Activated naive CD4-positive, alpha-beta T cell (primary cell): ENCODE data around the gene SLC9A8.
"Not testable (repeated sequence)": the region's sequence is repeated elsewhere in the genome, so short reads cannot be mapped to it uniquely, and the experiment has no call there.

Source experiments
- DNase-seq, 4 experiments: peaks; one replicate each; lab custom pipeline; 2025; lab: John Stamatoyannopoulos, UW

The SLC9A8 gene

DNA sequence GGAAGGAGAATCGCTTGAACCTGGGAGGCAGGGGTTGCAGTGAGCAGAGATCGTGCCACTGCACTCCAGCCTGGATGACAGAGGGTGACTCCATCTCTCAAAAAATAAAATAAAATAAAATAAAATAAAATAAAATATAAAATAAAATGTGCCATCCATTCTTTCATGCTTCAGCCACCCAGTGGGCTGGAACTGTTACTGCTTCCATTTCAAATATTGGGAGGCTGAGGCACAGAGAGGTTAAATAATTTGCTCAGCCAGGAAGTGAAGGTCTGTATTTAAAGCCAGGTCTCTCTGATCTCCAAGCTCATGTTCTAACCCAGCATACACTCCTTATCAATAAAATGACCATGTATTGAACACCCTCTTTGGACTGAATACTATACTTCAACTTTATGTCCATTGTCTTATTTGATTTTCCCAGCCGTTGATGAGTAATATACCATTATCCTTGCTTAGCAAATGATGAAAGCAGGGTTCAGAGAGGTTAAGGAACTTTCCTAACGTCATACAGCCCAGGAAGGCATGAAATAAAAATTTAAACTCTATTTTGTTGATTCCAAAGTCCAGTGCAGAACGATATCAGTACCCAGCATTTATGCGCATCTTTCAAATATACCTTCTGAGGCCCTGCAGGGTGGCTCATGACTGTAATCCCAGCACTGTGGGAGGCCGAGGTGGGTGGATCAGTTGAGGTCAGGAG lies 25.8 kb upstream of the SLC9A8 start:
- no peak for DNase-seq

GRCh38 chr20:49787371-49788357 lies 25.0 kb upstream of the SLC9A8 start:
- no peak for DNase-seq

DNA sequence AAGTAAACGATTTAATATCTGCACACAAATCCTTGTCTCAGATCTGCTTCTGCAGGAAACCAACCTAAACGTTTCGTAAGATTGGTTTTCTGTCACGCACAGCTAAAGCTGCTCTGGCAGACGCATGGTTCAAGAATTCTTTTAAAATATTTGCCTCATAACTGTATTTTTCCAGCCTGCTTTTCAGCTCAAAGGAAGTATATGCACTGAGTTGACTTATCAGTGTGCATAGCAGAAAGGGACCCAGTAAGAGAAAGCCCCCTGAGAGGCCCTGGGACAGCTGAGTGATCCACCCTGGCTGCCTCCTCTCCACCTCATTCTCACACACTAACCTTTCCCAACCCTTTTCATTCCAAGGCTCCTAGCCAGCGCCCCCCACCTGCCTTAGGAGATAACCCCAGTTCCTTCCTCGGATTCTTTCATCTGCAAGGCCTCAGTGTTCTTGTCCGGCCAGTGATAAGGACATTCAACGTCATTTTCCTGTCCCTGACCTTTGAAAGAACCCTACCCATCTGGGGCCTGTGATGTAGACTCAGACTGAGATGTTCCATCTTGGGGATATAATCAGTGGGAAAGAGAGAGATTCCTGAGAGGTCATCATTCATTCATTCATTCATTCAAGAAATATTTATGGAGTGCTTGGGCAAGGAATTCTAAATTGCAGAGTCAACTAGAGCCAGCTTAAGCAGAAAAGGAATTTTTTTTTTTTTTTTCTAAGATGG lies 22.4 kb upstream of the SLC9A8 start:
- DNase-seq = no peak

GRCh38 chr20:49791165-49791564 lies 21.5 kb upstream of the SLC9A8 start:
- no peak for DNase-seq

- no peak for DNase-seq
Measured at GRCh38 chr20:49792006-49792405, 20.6 kb upstream of the SLC9A8 start.

DNA sequence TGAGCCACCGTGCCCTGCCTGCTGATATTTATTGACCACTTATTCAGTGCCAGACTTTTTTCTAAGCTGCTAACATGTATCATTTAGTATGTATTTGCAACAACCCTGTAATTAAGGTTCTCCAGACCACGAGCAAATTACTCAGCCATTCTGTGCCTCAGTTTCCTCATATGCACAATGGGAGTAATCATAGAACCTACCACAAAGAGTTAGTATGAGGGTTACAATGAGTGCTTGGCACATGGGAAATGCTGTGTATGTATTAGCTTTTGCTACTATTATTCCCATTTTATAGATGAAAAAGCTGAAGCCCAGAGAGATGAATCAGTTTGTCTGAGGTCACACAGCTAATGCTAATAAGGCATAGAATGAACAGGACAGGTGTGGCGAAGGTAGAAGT lies 20.0 kb upstream of the SLC9A8 start:
- DNase-seq = no peak

- DNase-seq = no peak
Measured at GRCh38 chr20:49794336-49795134, 18.1 kb upstream of the SLC9A8 start.

- no peak for DNase-seq
Measured at GRCh38 chr20:49795135-49795424, 17.5 kb upstream of the SLC9A8 start.

GRCh38 chr20:49796600-49797343 lies 15.9 kb upstream of the SLC9A8 start:
- DNase-seq = no peak

GRCh38 chr20:49797344-49797615 lies 15.3 kb upstream of the SLC9A8 start:
- no peak for DNase-seq

- DNase-seq = no peak
Measured at GRCh38 chr20:49798718-49799117, 13.9 kb upstream of the SLC9A8 start.

GRCh38 chr20:49799698-49800097 lies 12.9 kb upstream of the SLC9A8 start:
- no peak for DNase-seq

GRCh38 chr20:49803418-49803817 lies 9.2 kb upstream of the SLC9A8 start:
- no peak for DNase-seq

DNA sequence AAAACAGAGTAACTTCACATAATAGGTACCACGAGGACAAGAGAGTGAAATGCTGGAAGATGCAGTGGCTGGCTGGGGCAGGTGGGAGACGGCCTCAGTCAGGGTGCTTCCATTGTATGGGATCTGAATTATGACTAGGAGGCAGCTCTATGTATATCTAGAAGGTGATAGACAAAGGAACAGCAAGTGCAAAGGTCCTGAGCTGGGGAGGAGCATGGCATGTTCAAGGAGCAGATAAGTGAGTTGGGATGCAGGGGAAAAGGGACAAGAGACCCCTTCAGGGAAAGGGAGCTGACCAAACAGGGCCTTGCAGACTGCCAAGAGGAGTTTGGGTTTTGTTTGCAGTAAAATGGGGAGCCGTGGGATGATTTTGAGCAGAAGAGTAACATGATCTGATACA lies 8.3 kb upstream of the SLC9A8 start:
- DNase-seq = no peak

- DNase-seq = not testable (repeated sequence)
Measured at GRCh38 chr20:49805224-49805876, 7.3 kb upstream of the SLC9A8 start.

GRCh38 chr20:49808753-49809152 lies 3.9 kb upstream of the SLC9A8 start:
- no peak for DNase-seq

DNA sequence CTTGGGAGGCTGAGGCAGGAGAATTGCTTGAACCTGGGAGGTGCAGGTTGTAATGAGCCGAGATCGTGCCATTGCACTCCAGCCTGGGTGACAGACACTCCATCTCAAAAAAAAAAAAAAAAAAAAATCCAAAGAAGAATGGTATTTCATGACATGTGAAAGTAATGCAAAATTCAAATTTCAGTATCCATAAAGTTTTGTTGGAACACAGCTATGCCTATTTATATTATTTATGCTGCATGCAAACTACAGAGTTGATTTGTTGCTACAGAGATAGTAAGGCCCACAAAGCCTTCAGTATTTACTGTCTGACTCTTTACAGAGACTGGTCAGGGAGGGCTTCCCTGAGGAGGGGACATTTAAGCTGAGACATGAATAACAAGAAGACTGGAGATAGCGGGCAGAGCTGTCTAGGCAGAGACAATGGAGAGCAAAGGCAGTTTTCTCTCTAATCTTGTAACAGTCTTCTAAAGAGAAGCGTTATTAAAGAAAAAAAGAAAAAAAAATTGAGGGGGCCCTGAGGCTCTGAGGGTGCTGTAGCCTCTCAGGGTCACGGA lies 2.7 kb upstream of the SLC9A8 start:
- DNase-seq = no peak

GRCh38 chr20:49810491-49811190 lies 2.0 kb upstream of the SLC9A8 start:
- DNase-seq = no peak

- no peak for DNase-seq
Measured at GRCh38 chr20:49811825-49812506, 662 bp upstream of the SLC9A8 start.
